Heart left ventricle (tissue), 13 donors: Measurements from ENCODE around the gene ZNF560.

Source experiments
- CTCF ChIP-seq, 12 donors: fragments of 200-600 bp; sonication (generic) in 4 of 12; IDR thresholded peaks; one replicate each; pipeline versions ENCODE4 v1.5.0 to v1.8.0; 2018 to 2022; ENCODE audit warnings: antibody characterized with exemption in 12 of 12, mild to moderate bottlenecking in 5 of 12
- POLR2A ChIP-seq, 2 donors: fragments of 450-650 bp; IDR thresholded peaks; one replicate each; pipeline ENCODE4 v1.6.1; 2017; ENCODE audit warnings: antibody characterized with exemption in 2 of 2, mild to moderate bottlenecking in 2 of 2, moderate library complexity in 2 of 2
- donor health status: ischemic (EF 13 %, LVEDD 7.1; RV severe dilation, severe dysfunction).
- donor health status: DM: no; HTN: yes; CAD: no.
- donor health status: DM: no; HTN: no; CAD: no.
- donor health status: ischemic (EF 25% LVEDD 6.9; RV normal size, moderate dysfunction).
- donor health status: ischemic (EF 25% LVEDD 5.7; RV mildly dilated, moderate dysfunction).
- donor health status: ischemic (EF 35%, LVEDD 5.7; RV mildly dilated, moderate dysfunction).
- donor health status: nonischemic (EF 11% LVEDD 7.7; RV severe dilation, severe dysfunction).
- donor health status: DM: yes; HTN: yes; CAD: no.
- donor health status: PGD.
- donor health status: ischemic (EF 29% LVEDD 5.4; RV normal size, mild dysfunction).
- donor health status: nonischemic (EF 23%, LVEDD 6.1; RV moderate dilation, normal function).

GRCh38 chr19:9523885-9524474 is 25.6 kb upstream of the ZNF560 start:
- TF ChIP-seq POLR2A (IDR thresholded peaks at IDR 0.05) (no peak), CTCF (IDR thresholded peaks at IDR 0.05) (no peak)
